WTC11 (cell line): Measurements from ENCODE around the gene NUP210L. TPM values are rescaled to one million over a fixed set of nuclear protein-coding genes. Genes with fewer than 3 reads are reported as not detected.

Experiments
- ATF6 ChIP-seq: sonication (generic); formaldehyde crosslinking; IDR thresholded peaks from 2 replicates; pipeline ENCODE4 v1.8.1; 2023; ENCODE audit warnings: mild to moderate bottlenecking, missing genetic modification reagents
- CBFB ChIP-seq: sonication (generic); formaldehyde crosslinking; IDR thresholded peaks from 2 replicates; pipeline ENCODE4 v1.8.1; 2022; ENCODE audit warnings: mild to moderate bottlenecking, low read depth, missing genetic modification reagents
- GTF2I ChIP-seq: fragments of 250-450 bp; sonication (Bioruptor Pico); conservative IDR thresholded peaks from 2 replicates; pipeline ENCODE4 v1.4.0; 2021; ENCODE audit warnings: mild to moderate bottlenecking
- MXD4 ChIP-seq: fragments of 250-450 bp; sonication (Bioruptor Pico); IDR thresholded peaks from 2 replicates; pipeline ENCODE4 v1.8.0; 2021; ENCODE audit warnings: mild to moderate bottlenecking, moderate library complexity, borderline replicate concordance
- microRNA-seq: library from miRNA; unstranded; fragments of <30 nt; microRNA quantifications from one replicate; pipeline ENCODE4 v1.2.0, GENCODE V29; 2022; ENCODE audit warnings: borderline number of aligned reads
- total RNA-seq: library from RNA; stranded (reverse); gene quantifications from 3 replicates; pipeline ENCODE4 v1.2.3, GENCODE V29; 2021

The NUP210L gene
- total RNA-seq, 1 experiment from 2014 or later = 0.02 TPM

- TF ChIP-seq MXD4 (no peak), GTF2I (CRISPR knock-in tag) (no peak), ATF6 (CRISPR knock-in tag) (no peak), CBFB (CRISPR knock-in tag) (no peak)
These were observed 211.9 kb downstream of the NUP210L start (continued) for GRCh38 chr1:153942766-153943549.

Small RNA genes within 50 kb of the gene (microRNA-seq; reads per million reads assigned to microRNA genes)
- gene MIR190B = not detected
- not detected for gene MIR5698
- 1.4 reads per million for gene MIR6737

Other genes with a start within 250 kb of the NUP210L start
- gene GATAD2B, start 232.1 kb downstream of the NUP210L start, total RNA-seq = 42.1 to 46.9 TPM (median 44.5 TPM) in 3 replicates
- gene DENND4B, start 208.4 kb downstream of the NUP210L start, total RNA-seq = 88.9 to 93.9 TPM (median 93.1 TPM) in 3 replicates
- 34.7 to 43.7 TPM (median 38.1 TPM) in 3 replicates for gene CRTC2, start 196.5 kb downstream of the NUP210L start, total RNA-seq
- 185 to 204 TPM (median 193 TPM) in 3 replicates for gene SLC39A1, start 191.5 kb downstream of the NUP210L start, total RNA-seq
- 33.1 to 35.2 TPM (median 34.6 TPM) in 3 replicates for gene CREB3L4, start 187.2 kb downstream of the NUP210L start, total RNA-seq
- 88.8 to 90.6 TPM (median 90.3 TPM) in 3 replicates for gene JTB, start 177.4 kb downstream of the NUP210L start, total RNA-seq
- 117 to 126 TPM (median 119 TPM) in 3 replicates for gene RAB13, start 168.7 kb downstream of the NUP210L start, total RNA-seq
- 2,141 to 2,438 TPM (median 2,292 TPM) in 3 replicates for gene RPS27, start 164.3 kb downstream of the NUP210L start, total RNA-seq
- 496 to 614 TPM (median 504 TPM) in 3 replicates for gene TPM3, start 37.0 kb upstream of the NUP210L start, total RNA-seq
- not detected in 3 replicates for gene CFAP141, start 51.3 kb upstream of the NUP210L start, total RNA-seq
- gene UBAP2L, start 65.9 kb upstream of the NUP210L start, total RNA-seq = 201 to 205 TPM (median 203 TPM) in 3 replicates
- gene HAX1, start 117.6 kb upstream of the NUP210L start, total RNA-seq = 63.4 to 69.2 TPM (median 65.8 TPM) in 3 replicates
- gene AQP10, start 166.0 kb upstream of the NUP210L start, total RNA-seq = not detected in 3 replicates
- gene ATP8B2, start 170.5 kb upstream of the NUP210L start, total RNA-seq = 38.8 to 50.0 TPM (median 40.8 TPM) in 3 replicates